Cardiac septum (tissue), 1 donor: Measurements from ENCODE around the gene IPO11. TPM values are rescaled to one million over a fixed set of nuclear protein-coding genes. Genes with fewer than 3 reads are reported as not detected.
"Not testable (repeated sequence)": the region's sequence is repeated elsewhere in the genome, so short reads cannot be mapped to it uniquely, and the experiment has no call there.

ENCODE experiments used
- DNase-seq: peaks from one replicate; pipeline ENCODE4 v3.0.0-alpha.2; 2020; ENCODE audit warnings: low spot score
- intact Hi-C: fragments of 100-400 bp; cut with DNase I; formaldehyde crosslinking; loops from one replicate; pipeline ENCODE4 v1.14.0; 2022
- total RNA-seq: library from RNA; stranded (reverse); fragmentation: NEBNext Ultra II Directional; extraction: Animal tissue kit (Norgen Biotek cat#: 25700); gene quantifications from one replicate; pipeline ENCODE4 v1.2.1, GENCODE V29; 2021
- donor health status: DM: no; HTN: no; CAD: no.

IPO11 gene
- total RNA-seq, 1 donor from 2014 or later = 27.4 TPM

DNA sequence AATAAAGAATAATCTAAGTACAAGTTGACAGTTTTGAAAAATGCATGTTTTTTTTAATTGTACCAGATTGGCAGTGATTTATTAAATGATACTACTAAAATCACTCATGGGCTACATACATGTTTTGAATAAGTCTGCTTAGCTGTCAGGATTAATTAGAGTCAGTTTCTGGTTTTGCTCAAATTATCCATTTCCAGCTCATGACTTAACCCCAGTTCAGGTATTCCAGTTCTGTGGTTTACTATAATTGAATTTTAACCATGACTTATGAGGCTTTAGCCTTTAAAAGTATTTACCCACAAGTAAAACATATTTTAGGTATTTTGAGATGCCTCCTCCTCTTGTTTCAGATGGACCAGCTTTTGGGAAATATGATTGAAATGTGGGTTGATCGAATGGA, 148.2 kb downstream of the IPO11 start:
- no peak for DNase-seq
- intact Hi-C loops = no loop called here

- intact Hi-C loops = no loop called here
- no peak for DNase-seq
These were observed 149.3 kb downstream of the IPO11 start for GRCh38 chr5:62561896-62562295.

DNA sequence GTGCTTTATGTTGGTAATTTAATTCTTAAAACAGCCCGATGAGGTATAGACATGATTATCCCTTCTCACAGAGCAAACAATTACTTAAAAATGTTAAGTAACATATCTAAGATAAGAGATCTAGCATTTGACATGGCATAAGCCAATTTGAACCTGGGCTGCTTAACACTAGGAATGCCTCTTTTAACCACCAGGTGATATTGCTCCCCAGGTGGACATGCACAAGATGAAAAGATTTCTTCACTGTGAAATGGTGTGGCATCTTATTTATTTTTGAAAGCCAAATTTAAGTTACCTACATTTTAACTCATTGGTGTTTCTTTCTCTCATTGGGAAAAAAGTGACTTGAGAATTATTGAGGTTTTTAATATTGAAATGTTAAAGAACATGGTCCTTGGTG, 150.3 kb downstream of the IPO11 start:
- no peak for DNase-seq
- intact Hi-C loops = no loop called here

DNA sequence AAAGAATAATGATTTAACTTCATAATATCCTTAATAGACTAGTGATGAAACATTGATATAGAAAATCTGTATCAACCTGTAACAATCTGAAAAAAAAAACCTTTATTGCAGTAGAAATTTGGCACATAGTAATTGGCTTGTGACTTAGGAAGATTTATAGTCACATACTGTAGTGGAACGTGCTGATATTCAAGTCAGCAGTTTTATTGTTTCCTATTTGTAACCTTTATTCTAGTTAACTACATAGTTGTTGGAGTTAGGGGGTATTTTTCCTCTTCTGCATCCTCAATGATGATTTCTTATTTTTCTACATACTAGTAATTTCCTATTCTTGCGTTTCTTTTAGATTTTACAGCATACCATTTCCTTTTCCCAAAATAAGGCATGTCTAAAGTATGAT, 151.5 kb downstream of the IPO11 start:
- no peak for DNase-seq
- intact Hi-C loops = no loop called here

- DNase-seq, intact Hi-C loops: not testable (repeated sequence)
These were observed 153.2 kb downstream of the IPO11 start for GRCh38 chr5:62565740-62566139.

GRCh38 chr5:62568143-62568542, 155.6 kb downstream of the IPO11 start:
- no peak for DNase-seq
- intact Hi-C loops = no loop called here

DNA sequence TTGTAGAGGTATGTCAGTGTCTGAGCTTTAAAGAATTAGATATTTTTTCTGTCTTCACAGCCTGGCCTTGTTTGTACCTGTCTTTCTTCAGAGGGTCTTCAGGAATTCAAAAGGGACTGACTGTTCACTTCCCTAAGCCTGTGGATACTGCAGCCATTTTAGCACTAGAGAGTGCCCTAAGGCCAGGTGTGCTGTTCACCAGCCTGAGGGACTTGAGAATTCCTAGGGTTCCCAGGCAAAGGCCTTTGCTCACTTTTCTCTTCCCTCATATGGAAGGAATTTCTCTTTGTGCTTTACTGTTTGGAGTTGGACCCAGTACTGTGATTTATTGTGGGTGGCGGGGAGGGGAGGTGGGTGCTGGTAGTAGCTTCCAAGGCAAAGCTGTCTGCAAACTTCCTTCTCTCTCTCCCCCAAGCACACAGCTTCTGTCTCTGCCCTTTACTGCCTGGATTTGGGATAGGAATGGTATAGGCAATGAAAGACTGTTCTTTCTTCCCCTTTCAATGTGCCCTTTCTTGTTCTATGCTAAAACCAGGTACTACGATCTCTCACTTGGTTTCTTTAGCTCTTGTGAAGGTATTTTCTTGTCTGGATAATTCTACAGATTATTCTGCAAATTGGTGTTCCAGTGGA, 156.4 kb downstream of the IPO11 start:
- intact Hi-C loops = no loop called here
- DNase-seq = no peak

DNA sequence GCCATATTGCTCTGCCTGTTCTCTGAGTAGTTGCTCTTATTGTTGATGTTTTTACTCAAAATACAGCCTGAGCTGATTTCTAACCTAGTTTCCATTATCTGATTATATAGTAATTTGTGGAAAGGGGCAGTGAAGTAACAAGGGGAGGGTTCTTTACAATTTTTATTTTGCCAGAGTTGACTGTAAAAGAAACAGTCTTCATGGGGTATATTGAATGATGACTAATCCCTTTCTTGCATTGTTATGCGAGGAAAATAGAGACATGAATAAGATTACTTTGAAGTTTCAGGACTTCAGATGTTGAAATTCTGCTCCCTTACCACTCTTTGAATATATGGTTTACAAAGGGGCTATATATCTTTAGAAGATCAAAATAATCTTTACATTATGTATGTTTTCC, 156.9 kb downstream of the IPO11 start:
- intact Hi-C loops = no loop called here
- no peak for DNase-seq

GRCh38 chr5:62572918-62573514, 160.5 kb downstream of the IPO11 start:
- intact Hi-C loops = no loop called here

DNA sequence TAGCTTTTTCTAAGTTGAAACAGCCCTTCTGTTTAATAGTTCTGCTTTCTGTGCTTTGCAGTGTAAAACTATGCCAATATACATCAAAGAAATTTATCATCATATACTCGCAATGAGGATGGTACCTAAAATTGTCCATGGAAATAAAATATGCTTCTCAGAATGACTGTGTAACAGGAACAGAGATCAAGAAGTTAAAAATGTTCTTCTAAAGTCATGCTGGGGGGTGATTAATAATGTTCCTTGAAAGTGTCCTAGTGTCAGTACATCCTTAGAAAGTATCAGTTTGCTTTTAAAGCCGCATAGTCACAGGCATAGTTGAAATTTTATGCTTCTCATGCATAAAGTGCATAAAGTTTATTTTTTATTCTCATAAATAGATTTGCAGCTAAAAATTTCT, 162.0 kb downstream of the IPO11 start:
- no peak for DNase-seq
- intact Hi-C loops = no loop called here

More at GRCh38 chr5:62572918-62573514, 160.5 kb downstream of the IPO11 start:
- no peak for DNase-seq

DNA sequence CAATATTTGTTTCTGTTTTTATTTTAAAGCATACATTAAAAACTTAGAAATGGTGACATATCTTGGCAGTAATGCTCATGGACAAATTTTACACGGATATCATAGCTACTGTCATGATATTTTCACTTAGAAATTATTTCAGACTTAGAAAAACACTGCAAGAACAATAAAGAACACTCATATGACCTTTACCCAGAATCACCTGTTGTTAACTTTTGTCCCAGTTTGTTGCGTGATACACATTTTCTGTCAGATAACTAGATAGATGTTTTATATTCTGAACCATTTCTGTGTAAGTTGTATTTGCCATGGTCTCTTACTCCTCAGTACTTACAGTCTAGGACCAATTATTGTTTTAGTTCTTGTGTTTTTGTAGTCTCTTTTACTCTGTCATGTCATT, 162.5 kb downstream of the IPO11 start:
- no peak for DNase-seq
- intact Hi-C loops = no loop called here

DNA sequence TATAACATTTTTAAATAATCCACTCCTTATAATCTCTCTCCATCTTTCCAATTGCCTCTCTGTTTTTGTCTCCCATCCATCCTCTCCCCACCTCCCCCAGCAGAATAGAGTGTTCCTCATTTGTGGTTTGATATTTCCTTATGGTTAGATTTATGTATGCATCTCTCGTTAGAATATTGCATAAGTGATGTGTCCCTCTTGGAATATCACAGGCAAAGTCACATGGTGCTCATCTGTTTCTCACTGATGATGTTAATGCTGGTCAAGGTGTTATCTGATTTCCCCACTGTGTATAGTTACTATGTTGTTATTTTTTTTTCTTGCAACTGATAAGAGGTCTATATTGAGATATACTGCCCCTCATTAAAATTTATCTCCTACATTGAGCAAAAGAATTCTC, 162.9 kb downstream of the IPO11 start:
- intact Hi-C loops = no loop called here
- no peak for DNase-seq

- intact Hi-C loops = no loop called here
- no peak for DNase-seq
These were observed 164.1 kb downstream of the IPO11 start for GRCh38 chr5:62576570-62577170.

- intact Hi-C loops = no loop called here
- DNase-seq = no peak
These were observed 164.9 kb downstream of the IPO11 start for GRCh38 chr5:62577488-62577887.

GRCh38 chr5:62578540-62578939, 166.0 kb downstream of the IPO11 start, which contains the start of gene LRRC70:
Gene LRRC70 (plus strand): TSS chr5:62578819. CDS start chr5:62579439, 620 bp downstream.
- intact Hi-C loops = no loop called here
- no peak for DNase-seq

- intact Hi-C loops = no loop called here
- DNase-seq = no peak
These were observed 167.2 kb downstream of the IPO11 start for GRCh38 chr5:62579761-62580160.

DNA sequence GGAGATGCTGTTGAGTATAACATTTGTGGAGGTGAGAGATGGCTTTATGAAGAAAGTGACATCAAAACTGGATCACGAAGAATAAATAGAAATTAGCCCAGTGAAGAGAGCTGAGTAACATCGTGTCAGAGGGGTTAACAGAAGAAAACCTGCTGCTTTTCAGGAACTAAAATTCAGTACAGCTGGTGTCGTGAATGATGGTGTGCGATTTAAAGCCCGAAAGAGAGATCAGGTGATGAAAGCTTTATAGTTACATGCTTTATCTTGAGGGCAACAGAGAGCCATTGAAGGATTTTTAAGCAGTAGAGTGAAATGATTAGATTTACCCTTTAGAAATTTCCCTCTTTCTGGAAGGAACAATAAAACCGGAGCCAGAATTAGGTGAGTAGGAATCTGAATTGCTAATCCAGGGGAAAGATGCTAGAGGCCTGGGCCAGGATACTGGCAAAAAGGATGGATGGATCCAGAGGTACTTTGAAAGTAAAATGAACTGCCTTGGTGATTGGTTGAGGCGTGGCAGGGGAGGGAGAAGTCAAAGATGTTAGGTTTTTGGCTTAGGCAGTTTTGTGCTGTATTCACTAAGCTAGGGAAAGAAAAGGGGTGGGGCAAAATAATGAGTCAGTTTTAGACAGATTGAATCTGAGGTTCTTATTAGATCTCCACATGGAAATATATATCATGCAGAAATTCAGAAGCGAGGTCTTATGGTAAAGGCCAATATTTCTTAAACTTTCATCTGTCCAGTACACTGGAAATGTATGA, 169.5 kb downstream of the IPO11 start:
- intact Hi-C loops = no loop called here
- no peak for DNase-seq

GRCh38 chr5:62584391-62584790, 171.8 kb downstream of the IPO11 start:
- intact Hi-C loops = no loop called here

GRCh38 chr5:62585306-62585705, 172.7 kb downstream of the IPO11 start:
- DNase-seq = no peak
- intact Hi-C loops = no loop called here

More at GRCh38 chr5:62584391-62584790, 171.8 kb downstream of the IPO11 start:
- DNase-seq = no peak

GRCh38 chr5:62585751-62586150, 173.2 kb downstream of the IPO11 start:
- intact Hi-C loops = no loop called here
- DNase-seq = no peak
